ENCODE data around the gene CNGA4.

DNA sequence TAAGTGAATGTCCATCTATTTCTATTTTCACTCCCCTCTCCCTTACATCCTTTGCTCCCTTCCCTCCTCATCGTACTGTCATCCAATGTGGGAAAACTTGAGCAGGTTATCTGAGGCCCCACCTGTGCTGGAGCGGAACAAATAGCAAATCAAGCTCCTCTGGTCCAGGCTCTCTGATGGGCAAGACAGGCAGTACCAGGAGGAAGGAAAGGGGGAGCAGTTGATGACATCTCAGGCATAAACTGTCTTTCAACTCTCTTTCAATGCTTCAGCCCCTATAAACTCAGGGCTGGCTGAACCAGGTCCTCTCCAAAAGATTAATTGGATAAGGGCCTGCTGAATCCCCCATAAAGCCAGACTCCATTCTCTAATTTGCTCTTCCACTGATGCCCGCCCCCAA lies 19.3 kb downstream of the CNGA4 start:
- no peak for TF ChIP-seq POLR2A (IDR thresholded peaks at IDR 0.05)
- TF ChIP-seq EP300 (IDR thresholded peaks at IDR 0.05): no peak
- TF ChIP-seq, protein P1, sequence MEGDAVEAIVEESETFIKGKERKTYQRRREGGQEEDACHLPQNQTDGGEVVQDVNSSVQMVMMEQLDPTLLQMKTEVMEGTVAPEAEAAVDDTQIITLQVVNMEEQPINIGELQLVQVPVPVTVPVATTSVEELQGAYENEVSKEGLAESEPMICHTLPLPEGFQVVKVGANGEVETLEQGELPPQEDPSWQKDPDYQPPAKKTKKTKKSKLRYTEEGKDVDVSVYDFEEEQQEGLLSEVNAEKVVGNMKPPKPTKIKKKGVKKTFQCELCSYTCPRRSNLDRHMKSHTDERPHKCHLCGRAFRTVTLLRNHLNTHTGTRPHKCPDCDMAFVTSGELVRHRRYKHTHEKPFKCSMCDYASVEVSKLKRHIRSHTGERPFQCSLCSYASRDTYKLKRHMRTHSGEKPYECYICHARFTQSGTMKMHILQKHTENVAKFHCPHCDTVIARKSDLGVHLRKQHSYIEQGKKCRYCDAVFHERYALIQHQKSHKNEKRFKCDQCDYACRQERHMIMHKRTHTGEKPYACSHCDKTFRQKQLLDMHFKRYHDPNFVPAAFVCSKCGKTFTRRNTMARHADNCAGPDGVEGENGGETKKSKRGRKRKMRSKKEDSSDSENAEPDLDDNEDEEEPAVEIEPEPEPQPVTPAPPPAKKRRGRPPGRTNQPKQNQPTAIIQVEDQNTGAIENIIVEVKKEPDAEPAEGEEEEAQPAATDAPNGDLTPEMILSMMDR (IDR thresholded peaks at IDR 0.05): no peak

All from tibial nerve (tissue), 4 donors.